Kidney epithelial cell (primary cell): ENCODE measurements around the gene ANKRD36B. TPM values are rescaled to one million over a fixed set of nuclear protein-coding genes. Genes with fewer than 3 reads are reported as not detected.
A peak's percentile ranks its signal among the peaks of the same experiment; 100 is the strongest.
"Not testable (repeated sequence)": the region's sequence is repeated elsewhere in the genome, so short reads cannot be mapped to it uniquely, and the experiment has no call there.

ENCODE experiments used
- DNase-seq: peaks from one replicate; pipeline ENCODE4 v3.0.0-alpha.2; 2010; ENCODE audit warnings: low read depth
- H3K27me3 ChIP-seq: 2 replicates; pipeline ENCODE4 v1.6.0; 2011; ENCODE audit warnings: low read length; ENCODE audit not compliant: control insufficient read depth, insufficient read depth
- H3K36me3 ChIP-seq: 2 replicates; pipeline ENCODE4 v1.5.1; 2011; ENCODE audit warnings: low read length; ENCODE audit not compliant: control insufficient read depth, insufficient read depth
- H3K4me3 ChIP-seq: 2 replicates; pipeline ENCODE4 v1.5.1; 2011; ENCODE audit warnings: low read depth, mild to moderate bottlenecking, control low read depth, low read length
- total RNA-seq: library from RNA; depleted of rRNA; stranded (reverse); fragments of >200 nt; gene quantifications from 2 replicates; pipeline ENCODE4 v1.2.3, GENCODE V29; 2015
- TF ChIP-seq, protein P1 (sequence below): IDR thresholded peaks from 2 replicates; pipeline ENCODE4 v1.5.1; 2011; ENCODE audit warnings: mild to moderate bottlenecking, moderate library complexity, low read length, control low read depth, inconsistent platforms; ENCODE audit not compliant: insufficient read depth, poor library complexity, severe bottlenecking

Gene ANKRD36B
- total RNA-seq, 1 donor from 2014 or later: 9.9 TPM

DNA sequence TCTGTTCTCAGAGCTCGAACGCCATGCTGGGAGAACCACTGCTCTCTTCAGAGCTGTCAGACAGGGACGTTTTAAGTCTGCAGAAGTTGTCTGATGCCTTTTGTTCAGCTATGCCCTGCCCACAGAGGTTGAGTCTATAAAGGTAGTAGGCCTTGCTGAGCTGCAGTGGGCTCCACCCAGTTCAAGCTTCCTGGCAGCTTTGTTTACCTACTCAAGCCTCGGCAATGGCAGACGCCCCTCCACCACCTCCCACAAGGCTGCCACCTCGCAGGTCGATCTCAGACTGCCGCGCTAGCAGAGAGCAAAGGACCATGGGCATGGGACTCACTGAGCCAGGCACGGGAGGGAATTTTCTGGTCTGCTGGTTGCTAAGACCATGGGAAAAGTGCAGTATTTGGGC lies 11.9 kb upstream of the ANKRD36B start:
- H3K4me3 ChIP-seq, DNase-seq, H3K36me3 ChIP-seq, H3K27me3 ChIP-seq: not testable (repeated sequence)

DNA sequence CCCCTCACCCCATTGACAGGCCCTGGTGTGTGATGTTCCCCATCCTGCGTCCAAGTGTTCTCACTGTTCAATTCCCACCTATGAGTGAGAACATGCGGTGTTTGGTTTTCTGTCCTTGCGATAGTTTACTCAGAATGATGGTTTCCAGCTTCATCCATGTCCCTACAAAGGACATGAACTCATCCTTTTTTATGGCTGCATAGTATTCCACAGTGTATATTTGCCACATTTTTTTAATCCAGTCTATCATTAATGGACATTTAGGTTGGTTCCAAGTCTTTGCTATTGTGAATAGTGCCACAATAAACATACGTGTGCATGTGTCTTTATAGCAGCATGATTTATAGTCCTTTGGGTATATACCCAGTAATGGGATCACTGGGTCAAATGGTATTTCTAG lies 6.5 kb upstream of the ANKRD36B start:
- DNase-seq, H3K27me3 ChIP-seq, H3K36me3 ChIP-seq: not testable (repeated sequence)

DNA sequence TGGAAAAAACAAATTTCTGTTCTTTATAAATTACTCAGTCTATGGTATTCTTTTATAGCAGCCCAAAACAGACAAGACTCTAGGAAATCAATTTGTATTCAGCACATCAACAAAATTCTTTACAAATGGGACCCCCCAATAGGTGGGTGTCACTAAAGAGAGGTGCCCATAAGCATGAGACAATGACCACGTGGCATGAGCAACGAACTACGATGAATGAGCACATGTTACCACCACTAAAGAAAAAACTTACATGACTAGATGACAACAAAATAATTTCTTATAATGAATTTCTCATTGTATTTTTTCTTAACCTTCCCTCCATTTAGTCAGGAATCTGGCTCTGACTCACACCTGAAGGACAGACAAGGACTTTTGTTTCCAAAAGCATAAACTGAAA lies 3.8 kb upstream of the ANKRD36B start:
- not testable (repeated sequence) for H3K4me3 ChIP-seq, H3K27me3 ChIP-seq, H3K36me3 ChIP-seq, DNase-seq

More for the DNA sequence above, 6.5 kb upstream of the ANKRD36B start:
- H3K4me3 ChIP-seq: not testable (repeated sequence)

DNA sequence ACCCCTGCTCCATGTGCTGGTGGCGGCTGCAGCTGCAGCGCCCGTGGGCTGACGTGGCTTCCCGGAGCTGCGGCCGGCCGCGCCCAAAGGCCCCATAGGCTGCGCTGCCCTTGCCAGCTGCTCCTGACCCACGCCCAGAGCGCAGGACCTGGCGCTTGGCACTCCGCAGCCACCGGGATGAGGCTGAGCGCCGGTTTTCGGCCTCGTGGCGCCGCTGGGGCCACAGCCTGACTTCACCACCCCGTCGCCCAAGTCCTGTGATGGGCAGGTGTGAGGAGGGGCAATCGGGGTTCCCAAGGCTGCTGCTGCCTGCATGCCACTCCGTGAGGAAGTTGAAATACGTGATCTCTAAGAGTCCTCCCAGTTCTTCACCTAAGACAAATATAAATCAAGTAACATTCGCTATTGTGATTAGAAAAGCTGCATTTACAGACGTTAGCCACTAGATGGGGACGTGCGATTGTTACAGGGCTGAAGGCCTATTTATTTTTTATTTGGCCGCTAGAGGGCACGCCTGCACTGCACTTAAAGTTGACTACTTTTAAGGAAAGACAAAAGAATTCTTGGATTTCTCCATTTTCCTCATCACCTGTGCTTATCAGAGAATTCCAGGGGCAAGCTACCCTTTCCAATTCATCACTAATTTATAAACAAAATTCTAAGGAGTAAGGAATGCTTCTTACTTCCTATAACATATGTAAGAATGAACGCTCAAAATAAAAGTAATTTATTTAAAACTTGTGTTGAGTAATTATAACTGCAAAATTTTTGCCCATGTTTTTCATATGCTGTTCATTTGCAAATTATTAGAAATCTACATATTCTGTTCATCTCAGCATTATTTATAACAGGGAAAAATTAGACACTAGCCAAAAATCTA lies 1.1 kb upstream of the ANKRD36B start:
- DNase-seq: peak; percentile 39
- not testable (repeated sequence) for H3K27me3 ChIP-seq, H3K36me3 ChIP-seq
- TF ChIP-seq, protein P1, sequence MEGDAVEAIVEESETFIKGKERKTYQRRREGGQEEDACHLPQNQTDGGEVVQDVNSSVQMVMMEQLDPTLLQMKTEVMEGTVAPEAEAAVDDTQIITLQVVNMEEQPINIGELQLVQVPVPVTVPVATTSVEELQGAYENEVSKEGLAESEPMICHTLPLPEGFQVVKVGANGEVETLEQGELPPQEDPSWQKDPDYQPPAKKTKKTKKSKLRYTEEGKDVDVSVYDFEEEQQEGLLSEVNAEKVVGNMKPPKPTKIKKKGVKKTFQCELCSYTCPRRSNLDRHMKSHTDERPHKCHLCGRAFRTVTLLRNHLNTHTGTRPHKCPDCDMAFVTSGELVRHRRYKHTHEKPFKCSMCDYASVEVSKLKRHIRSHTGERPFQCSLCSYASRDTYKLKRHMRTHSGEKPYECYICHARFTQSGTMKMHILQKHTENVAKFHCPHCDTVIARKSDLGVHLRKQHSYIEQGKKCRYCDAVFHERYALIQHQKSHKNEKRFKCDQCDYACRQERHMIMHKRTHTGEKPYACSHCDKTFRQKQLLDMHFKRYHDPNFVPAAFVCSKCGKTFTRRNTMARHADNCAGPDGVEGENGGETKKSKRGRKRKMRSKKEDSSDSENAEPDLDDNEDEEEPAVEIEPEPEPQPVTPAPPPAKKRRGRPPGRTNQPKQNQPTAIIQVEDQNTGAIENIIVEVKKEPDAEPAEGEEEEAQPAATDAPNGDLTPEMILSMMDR: peak; percentile 87
- H3K4me3 ChIP-seq: peak overlapping the region; percentile 51

DNA sequence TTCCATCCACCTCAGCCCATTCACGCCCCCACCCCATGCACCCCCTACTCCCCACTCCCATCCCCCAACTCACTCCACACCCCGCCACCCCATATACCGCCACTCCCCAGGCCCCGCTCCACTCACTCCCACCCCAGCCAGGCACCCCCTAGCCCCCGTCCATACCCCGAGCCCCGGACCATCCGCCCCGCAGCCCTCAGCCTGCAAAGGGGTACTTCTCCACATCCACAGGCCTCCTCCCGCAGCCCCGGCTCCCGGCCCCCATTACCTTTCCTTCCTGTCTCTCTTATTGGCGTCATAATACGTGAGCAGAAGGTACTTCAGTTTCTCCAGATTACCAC lies 450 bp downstream of the ANKRD36B start:
- DNase-seq, H3K27me3 ChIP-seq, H3K36me3 ChIP-seq: not testable (repeated sequence)
- H3K4me3 ChIP-seq: peak overlapping the region; percentile 72

DNA sequence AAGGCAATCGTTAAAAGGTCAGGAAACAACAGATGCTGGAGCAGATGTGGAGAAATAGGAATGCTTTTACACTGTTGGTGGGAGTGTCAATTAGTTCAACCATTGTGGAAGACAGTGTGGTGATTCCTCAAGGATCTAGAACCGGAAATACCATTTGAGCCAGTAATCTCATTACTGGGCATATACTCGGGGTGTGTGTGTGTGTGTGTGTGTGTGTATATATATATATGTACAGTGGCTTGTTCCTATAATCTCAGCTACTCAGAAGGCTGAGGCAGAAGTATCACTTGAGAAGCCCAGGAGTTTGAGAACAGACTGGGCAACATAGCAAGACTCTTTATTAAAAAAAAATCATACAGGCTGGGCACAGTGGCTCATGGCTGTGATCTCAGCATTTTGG lies 24.0 kb downstream of the ANKRD36B start:
- DNase-seq, H3K36me3 ChIP-seq, H3K4me3 ChIP-seq, H3K27me3 ChIP-seq: not testable (repeated sequence)

DNA sequence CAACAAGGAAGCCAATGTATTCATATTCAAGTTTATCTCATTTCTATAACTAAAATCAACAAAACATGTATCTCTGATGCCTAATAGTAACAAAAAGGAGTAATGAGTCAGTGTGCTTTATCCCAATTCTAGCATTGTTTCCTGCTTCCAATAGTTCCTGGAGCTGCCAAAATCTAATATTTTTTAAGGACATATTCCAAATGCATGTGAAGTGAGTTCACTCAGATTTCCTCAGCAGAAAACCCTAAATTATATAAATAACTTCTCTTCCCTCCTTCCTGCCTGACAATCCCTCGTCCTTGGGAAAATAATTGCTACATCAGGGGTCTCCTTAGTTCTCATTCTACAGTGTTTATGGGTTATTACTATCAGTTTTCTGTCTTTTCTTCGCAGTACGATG lies 37.3 kb downstream of the ANKRD36B start:
- not testable (repeated sequence) for H3K27me3 ChIP-seq, DNase-seq, H3K36me3 ChIP-seq, H3K4me3 ChIP-seq

DNA sequence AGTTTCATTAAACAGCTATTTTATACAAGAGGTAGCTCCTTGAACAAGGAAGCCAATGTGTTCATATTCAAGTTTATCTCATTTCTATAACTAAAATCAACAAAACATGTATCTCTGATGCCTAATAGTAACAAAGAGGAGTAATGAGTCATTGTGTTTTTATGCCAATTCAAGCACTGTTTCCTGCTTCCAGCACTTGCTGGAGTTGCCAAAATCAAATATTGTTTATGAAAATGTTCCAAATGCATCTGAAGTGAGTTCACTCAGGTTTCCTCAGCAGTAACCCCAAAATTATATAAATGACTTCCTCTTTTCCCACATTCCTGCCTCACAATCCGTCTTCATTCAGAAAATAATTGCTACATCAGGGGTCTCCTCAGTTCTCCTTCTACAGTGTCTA lies 39.2 kb downstream of the ANKRD36B start:
- H3K27me3 ChIP-seq, H3K36me3 ChIP-seq, H3K4me3 ChIP-seq, DNase-seq: not testable (repeated sequence)

DNA sequence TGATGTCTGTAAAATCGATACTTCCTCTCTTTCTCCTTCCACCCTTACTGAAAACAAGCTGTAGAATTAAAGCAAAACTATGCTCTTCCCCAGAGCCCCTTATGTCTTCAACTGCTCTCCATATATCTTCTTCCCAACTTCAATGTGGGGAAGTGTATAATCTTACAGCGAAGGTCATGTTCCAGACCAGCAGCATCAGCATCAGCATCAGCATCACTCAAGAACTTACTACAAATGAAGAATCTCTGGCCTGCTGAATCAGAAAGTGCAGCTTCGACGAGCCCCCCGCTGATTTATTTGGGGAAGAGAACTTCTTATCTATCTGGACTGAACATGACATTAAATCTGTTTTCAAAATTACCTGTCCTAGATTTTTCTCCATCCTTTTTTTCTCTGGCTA lies 40.6 kb downstream of the ANKRD36B start:
- H3K4me3 ChIP-seq, DNase-seq, H3K27me3 ChIP-seq, H3K36me3 ChIP-seq: not testable (repeated sequence)

DNA sequence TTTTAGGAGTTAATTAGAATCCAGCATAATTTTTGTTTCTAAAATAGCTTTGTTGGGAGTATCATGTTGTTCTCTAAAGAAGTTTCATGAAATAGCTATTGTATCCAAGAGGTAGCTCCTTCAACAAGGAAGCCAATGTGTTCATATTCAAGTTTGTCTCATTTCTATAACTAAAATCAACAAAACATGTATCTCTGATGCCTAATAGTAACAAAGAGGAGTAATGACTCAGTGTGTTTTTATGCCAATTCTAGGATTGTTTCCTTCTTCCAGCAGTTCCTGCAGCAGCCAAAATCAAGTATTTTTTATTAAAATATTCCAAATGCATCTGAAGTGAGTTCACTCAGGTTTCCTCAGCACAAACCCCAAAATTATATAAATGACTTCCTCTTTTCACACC lies 41.1 kb downstream of the ANKRD36B start:
- not testable (repeated sequence) for H3K4me3 ChIP-seq, H3K36me3 ChIP-seq, DNase-seq, H3K27me3 ChIP-seq
